HepG2 (cell line): ENCODE data around the gene MRPL18.
"Not testable (repeated sequence)": the region's sequence is repeated elsewhere in the genome, so short reads cannot be mapped to it uniquely, and the experiment has no call there.

ENCODE experiments used
- CTCF ChIP-seq: sonication (generic); formaldehyde crosslinking; IDR thresholded peaks from 2 replicates; pipeline ENCODE4 v1.5.0; 2020; ENCODE audit warnings: mild to moderate bottlenecking, missing genetic modification reagents, moderate library complexity
- FOXP4 ChIP-seq: sonication (generic); formaldehyde crosslinking; IDR thresholded peaks from 2 replicates; pipeline ENCODE4 v1.4.0; 2020; ENCODE audit warnings: missing genetic modification reagents
- NFATC3 ChIP-seq: sonication (generic); formaldehyde crosslinking; IDR thresholded peaks from 2 replicates; pipeline ENCODE4 v1.5.1; 2020; ENCODE audit warnings: mild to moderate bottlenecking, missing genetic modification reagents
- POLR2G ChIP-seq: fragments of 200-400 bp; formaldehyde crosslinking; IDR thresholded peaks from 2 replicates; pipeline ENCODE4 v1.6.1; 2018; ENCODE audit warnings: mild to moderate bottlenecking, low read depth, low read length, moderate library complexity
- U2AF1 ChIP-seq: fragments of 200-400 bp; formaldehyde crosslinking; optimal IDR thresholded peaks from 2 replicates; pipeline ENCODE3; 2017; ENCODE audit warnings: mild to moderate bottlenecking, low read depth, low read length
- ZBTB1 ChIP-seq: sonication (generic); formaldehyde crosslinking; IDR thresholded peaks from 2 replicates; pipeline ENCODE4 v1.4.0; 2020; ENCODE audit warnings: missing genetic modification reagents, borderline replicate concordance
- ZNF687 ChIP-seq: sonication (generic); formaldehyde crosslinking; IDR thresholded peaks from 2 replicates; pipeline ENCODE4 v1.5.1; 2020; ENCODE audit warnings: mild to moderate bottlenecking, missing genetic modification reagents, moderate library complexity
- TF ChIP-seq, protein P1 (sequence below): sonication (generic); formaldehyde crosslinking; IDR thresholded peaks from 2 replicates; pipeline ENCODE4 v1.4.0; 2020; ENCODE audit warnings: missing genetic modification reagents, mild to moderate bottlenecking, borderline replicate concordance
- TF ChIP-seq, protein P2 (sequence below): sonication (generic); formaldehyde crosslinking; IDR thresholded peaks from 2 replicates; pipeline ENCODE4 v1.5.0; 2020; ENCODE audit warnings: missing genetic modification reagents

- TF ChIP-seq ZNF687 (CRISPR knock-in tag); CTCF (CRISPR knock-in tag); FOXP4 (CRISPR knock-in tag); ZBTB1 (CRISPR knock-in tag); NFATC3 (CRISPR knock-in tag); U2AF1; POLR2G: not testable (repeated sequence)
- TF ChIP-seq, protein P1, sequence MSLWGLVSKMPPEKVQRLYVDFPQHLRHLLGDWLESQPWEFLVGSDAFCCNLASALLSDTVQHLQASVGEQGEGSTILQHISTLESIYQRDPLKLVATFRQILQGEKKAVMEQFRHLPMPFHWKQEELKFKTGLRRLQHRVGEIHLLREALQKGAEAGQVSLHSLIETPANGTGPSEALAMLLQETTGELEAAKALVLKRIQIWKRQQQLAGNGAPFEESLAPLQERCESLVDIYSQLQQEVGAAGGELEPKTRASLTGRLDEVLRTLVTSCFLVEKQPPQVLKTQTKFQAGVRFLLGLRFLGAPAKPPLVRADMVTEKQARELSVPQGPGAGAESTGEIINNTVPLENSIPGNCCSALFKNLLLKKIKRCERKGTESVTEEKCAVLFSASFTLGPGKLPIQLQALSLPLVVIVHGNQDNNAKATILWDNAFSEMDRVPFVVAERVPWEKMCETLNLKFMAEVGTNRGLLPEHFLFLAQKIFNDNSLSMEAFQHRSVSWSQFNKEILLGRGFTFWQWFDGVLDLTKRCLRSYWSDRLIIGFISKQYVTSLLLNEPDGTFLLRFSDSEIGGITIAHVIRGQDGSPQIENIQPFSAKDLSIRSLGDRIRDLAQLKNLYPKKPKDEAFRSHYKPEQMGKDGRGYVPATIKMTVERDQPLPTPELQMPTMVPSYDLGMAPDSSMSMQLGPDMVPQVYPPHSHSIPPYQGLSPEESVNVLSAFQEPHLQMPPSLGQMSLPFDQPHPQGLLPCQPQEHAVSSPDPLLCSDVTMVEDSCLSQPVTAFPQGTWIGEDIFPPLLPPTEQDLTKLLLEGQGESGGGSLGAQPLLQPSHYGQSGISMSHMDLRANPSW = not testable (repeated sequence)
- TF ChIP-seq, protein P2, sequence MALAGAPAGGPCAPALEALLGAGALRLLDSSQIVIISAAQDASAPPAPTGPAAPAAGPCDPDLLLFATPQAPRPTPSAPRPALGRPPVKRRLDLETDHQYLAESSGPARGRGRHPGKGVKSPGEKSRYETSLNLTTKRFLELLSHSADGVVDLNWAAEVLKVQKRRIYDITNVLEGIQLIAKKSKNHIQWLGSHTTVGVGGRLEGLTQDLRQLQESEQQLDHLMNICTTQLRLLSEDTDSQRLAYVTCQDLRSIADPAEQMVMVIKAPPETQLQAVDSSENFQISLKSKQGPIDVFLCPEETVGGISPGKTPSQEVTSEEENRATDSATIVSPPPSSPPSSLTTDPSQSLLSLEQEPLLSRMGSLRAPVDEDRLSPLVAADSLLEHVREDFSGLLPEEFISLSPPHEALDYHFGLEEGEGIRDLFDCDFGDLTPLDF (CRISPR knock-in tag) = not testable (repeated sequence)
Measured at GRCh38 chr6:159748127-159748526, 42.1 kb upstream of the MRPL18 start.
